Astrocyte of the spinal cord (primary cell): ENCODE data around the gene PMEPA1.

Experiments
- DNase-seq: peaks from one replicate; pipeline ENCODE4 v3.0.0; 2011; ENCODE audit warnings: low read depth, low spot score
- H3K4me3 ChIP-seq: 2 replicates; pipeline ENCODE4 v1.5.1; 2011; ENCODE audit warnings: low read depth, mild to moderate bottlenecking, low read length, moderate library complexity
- in situ Hi-C: cut with HindIII; loops from 2 replicates; pipeline ENCODE4 v1.10.0; 2017; ENCODE audit warnings: low sequenced_read_pairs
- TF ChIP-seq, protein P1 (sequence below): IDR thresholded peaks from 2 replicates; pipeline ENCODE4 v1.5.1; 2012; ENCODE audit warnings: low read depth, mild to moderate bottlenecking, low read length, inconsistent platforms

The PMEPA1 gene

GRCh38 chr20:57600320-57601210 lies 109.2 kb downstream of the PMEPA1 start:
- TF ChIP-seq, protein P1, sequence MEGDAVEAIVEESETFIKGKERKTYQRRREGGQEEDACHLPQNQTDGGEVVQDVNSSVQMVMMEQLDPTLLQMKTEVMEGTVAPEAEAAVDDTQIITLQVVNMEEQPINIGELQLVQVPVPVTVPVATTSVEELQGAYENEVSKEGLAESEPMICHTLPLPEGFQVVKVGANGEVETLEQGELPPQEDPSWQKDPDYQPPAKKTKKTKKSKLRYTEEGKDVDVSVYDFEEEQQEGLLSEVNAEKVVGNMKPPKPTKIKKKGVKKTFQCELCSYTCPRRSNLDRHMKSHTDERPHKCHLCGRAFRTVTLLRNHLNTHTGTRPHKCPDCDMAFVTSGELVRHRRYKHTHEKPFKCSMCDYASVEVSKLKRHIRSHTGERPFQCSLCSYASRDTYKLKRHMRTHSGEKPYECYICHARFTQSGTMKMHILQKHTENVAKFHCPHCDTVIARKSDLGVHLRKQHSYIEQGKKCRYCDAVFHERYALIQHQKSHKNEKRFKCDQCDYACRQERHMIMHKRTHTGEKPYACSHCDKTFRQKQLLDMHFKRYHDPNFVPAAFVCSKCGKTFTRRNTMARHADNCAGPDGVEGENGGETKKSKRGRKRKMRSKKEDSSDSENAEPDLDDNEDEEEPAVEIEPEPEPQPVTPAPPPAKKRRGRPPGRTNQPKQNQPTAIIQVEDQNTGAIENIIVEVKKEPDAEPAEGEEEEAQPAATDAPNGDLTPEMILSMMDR: no peak
- in situ Hi-C loops: no loop called here
- H3K4me3 ChIP-seq: no peak overlapping the region
- no peak for DNase-seq

GRCh38 chr20:57598491-57598890 lies 111.3 kb downstream of the PMEPA1 start:
- TF ChIP-seq, protein P1: no peak
- H3K4me3 ChIP-seq: no peak overlapping the region
- in situ Hi-C loops: no loop called here

More at GRCh38 chr20:57598491-57598890, 111.3 kb downstream of the PMEPA1 start:
- DNase-seq: no peak
